K562 (cell line): ENCODE results near the gene NT5DC2. TPM values are rescaled to one million over a fixed set of nuclear protein-coding genes. Genes with fewer than 3 reads are reported as not detected.

Source experiments
- ATAC-seq: fragments of 200-7000 bp; cut with Tn5 transposase; 3 replicates; pipeline ENCODE4 v1.9.1; 2020; ENCODE audit warnings: moderate library complexity
- BruUV-seq: library from RNA; stranded (reverse); fragments of 400-500 nt; replicated peaks from 2 replicates; lab custom pipeline; 2021; lab: Mats Ljungman, UMichigan
- CTCF ChIA-PET: fragments of 300-600 bp; formaldehyde crosslinking; extraction: SDS; loops from one replicate; lab custom pipeline; 2021; ENCODE audit warnings: low intra/inter-chr PET ratio; lab: Yijun Ruan, JAX
- POLR2A ChIA-PET: fragments of 300-600, 350-650 bp; sonication (Branson Sonifier 250); formaldehyde crosslinking; extraction: SDS; loops from one replicate; lab custom pipeline; 2021; ENCODE audit warnings: antibody characterized with exemption, inconsistent platforms; lab: Yijun Ruan, JAX
- DNase-seq, 4 experiments: peaks; one replicate each; pipeline versions ENCODE4 v3.0.0 to v3.0.0-alpha.2; 2011 to 2018; ENCODE audit warnings: low spot score in 3 of 4, mixed read lengths in 3 of 4; ENCODE audit errors: extremely low read depth in 1 of 4
- FAIRE-seq: peaks from 2 replicates; lab custom pipeline; 2011; peaks lifted over from hg19 to GRCh38; lab: Jason Lieb, UNC
- H2AFZ ChIP-seq: 2 replicates; pipeline ENCODE4 v1.6.0; 2011; ENCODE audit warnings: low read depth, low read length, control low read depth, inconsistent platforms
- H3K27ac ChIP-seq: fragments of 200-600 bp; 3 replicates; pipeline ENCODE4 v1.8.0; 2011; ENCODE audit warnings: low read depth, mild to moderate bottlenecking, control low read depth, inconsistent platforms, low read length, moderate library complexity, mixed read lengths; ENCODE audit errors: extremely low read depth
- H3K27me3 ChIP-seq, 2 experiments: fragments of 300-600 bp in 1 of 2; 2 replicates in 1 of 2; 3 replicates in 1 of 2; pipeline versions ENCODE4 v1.6.0 to v1.8.0; 2011; ENCODE audit warnings: inconsistent platforms in 2 of 2, low read length in 2 of 2, mild to moderate bottlenecking in 1 of 2, mixed read lengths in 1 of 2, moderate library complexity in 1 of 2; ENCODE audit not compliant: control insufficient read depth in 2 of 2, insufficient read depth in 2 of 2
- H3K36me3 ChIP-seq: fragments of 300-600 bp; 3 replicates; pipeline ENCODE4 v1.8.0; 2011; ENCODE audit warnings: mild to moderate bottlenecking, low read length, inconsistent platforms; ENCODE audit not compliant: control insufficient read depth, insufficient read depth
- H3K4me1 ChIP-seq, 2 experiments: fragments of 200-600 bp in 1 of 2; replicated peaks in 1 of 2; 2 replicates in 1 of 2; 3 replicates in 1 of 2; pipeline versions ENCODE4 v1.5.1 to v1.8.0; 2011; ENCODE audit warnings: inconsistent platforms in 2 of 2, low read length in 2 of 2, mild to moderate bottlenecking in 1 of 2, mixed read lengths in 1 of 2, moderate library complexity in 1 of 2; ENCODE audit not compliant: control insufficient read depth in 2 of 2, insufficient read depth in 2 of 2
- H3K4me2 ChIP-seq: 2 replicates; pipeline ENCODE4 v1.6.1; 2011; ENCODE audit warnings: low read length, control low read depth, inconsistent platforms, mixed read lengths; ENCODE audit not compliant: insufficient read depth
- H3K4me3 ChIP-seq: fragments of 200-600 bp; sonication (generic), shearing (Covaris generic); 2 replicates; pipeline ENCODE4 v1.5.1; 2016; ENCODE audit warnings: control low read depth, inconsistent platforms
- H3K79me2 ChIP-seq: fragments of 200-600 bp; 3 replicates; pipeline ENCODE4 v1.8.0; 2011; ENCODE audit warnings: low read length, inconsistent platforms; ENCODE audit not compliant: control insufficient read depth, insufficient read depth
- H3K9ac ChIP-seq, 2 experiments: 2 replicates each; pipeline versions ENCODE4 v1.6.0 to v1.6.1; 2011; ENCODE audit warnings: low read depth in 2 of 2, low read length in 2 of 2, control low read depth in 1 of 2, inconsistent platforms in 1 of 2, mild to moderate bottlenecking in 1 of 2, mixed read lengths in 1 of 2; ENCODE audit not compliant: insufficient read depth in 1 of 2
- H3K9me1 ChIP-seq: one replicate; pipeline ENCODE4 v1.6.0; 2011; ENCODE audit warnings: inconsistent platforms, mild to moderate bottlenecking, low read length, moderate library complexity; ENCODE audit not compliant: control insufficient read depth, insufficient read depth
- H3K9me3 ChIP-seq: replicated peaks from 2 replicates; pipeline ENCODE4 v1.5.1; 2011; ENCODE audit warnings: low read depth, low read length, inconsistent platforms; ENCODE audit not compliant: control insufficient read depth, insufficient read depth
- H4K20me1 ChIP-seq: replicated peaks from 2 replicates; pipeline ENCODE4 v1.6.1; 2011; ENCODE audit warnings: low read length, inconsistent platforms, mixed read lengths; ENCODE audit not compliant: control insufficient read depth, insufficient read depth
- SIN3A ChIP-seq, 2 experiments: fragments of 150-350 bp in 1 of 2; IDR thresholded peaks; 2 replicates each; pipeline ENCODE4 v1.6.1; 2011 to 2016; ENCODE audit warnings: borderline replicate concordance in 2 of 2, low read depth in 2 of 2, low read length in 2 of 2, mild to moderate bottlenecking in 2 of 2, moderate library complexity in 2 of 2; ENCODE audit not compliant: control insufficient read depth in 1 of 2
- ZBTB33 ChIP-seq: sonication (generic); formaldehyde crosslinking; IDR thresholded peaks from 2 replicates; pipeline ENCODE4 v1.8.1; 2023; ENCODE audit warnings: mild to moderate bottlenecking, missing genetic modification reagents
- WGBS: fragments of 100-300 bp; shearing (Covaris generic); methylation state at CpG from one replicate; pipeline ENCODE4 v1.1.6; 2016; ENCODE audit warnings: low coverage, mixed read lengths; ENCODE audit not compliant: insufficient coverage; ENCODE audit errors: missing lambda C conversion rate; 5-methylcytosine and 5-hydroxymethylcytosine counted together
- in situ Hi-C: fragments of 300-500 bp; cut with MboI; formaldehyde crosslinking; loops from 4 replicates; pipeline ENCODE4 v1.15.0; 2018; ENCODE audit warnings: inconsistent platforms, mixed read lengths
- intact Hi-C: fragments of 100-400 bp; cut with micrococcal nuclease; formaldehyde crosslinking; loops from 2 replicates; pipeline ENCODE4 v1.14.2; 2022
- polyA plus RNA-seq, 8 experiments: library from polyadenylated mRNA; depleted of rRNA in 4 of 8; stranded (reverse) in 5 of 8; unstranded in 3 of 8; fragments of >200 nt; fragmentation: Nextera tagmentation in 2 of 8; fragmentation: Illumina TruSeq in 1 of 8; extraction: Ambion mirVana in 2 of 8; extraction: Trizol in 1 of 8; gene quantifications; 2 replicates each; pipeline versions ENCODE4 v1.2.1 to v1.2.3, GENCODE V29; 2011 to 2014; ENCODE audit warnings: inconsistent platforms in 1 of 8, missing spikeins in 1 of 8
- total RNA-seq, 7 experiments: library from RNA; depleted of rRNA in 6 of 7; stranded (reverse); fragments of >200 nt in 6 of 7; fragmentation: Illumina TruSeq in 2 of 7; extraction: Trizol in 2 of 7; gene quantifications; 2 replicates each; pipeline versions ENCODE4 v1.2.1 to v1.2.3, GENCODE V29; 2011 to 2021; ENCODE audit warnings: low replicate concordance in 1 of 7

Gene NT5DC2
- total and polyA plus RNA-seq, 9 of the 15 experiments (the other 6 are each of a cell fraction or from before 2014, with no cell fraction given): 25.6 to 168 (median 122) TPM

DNA sequence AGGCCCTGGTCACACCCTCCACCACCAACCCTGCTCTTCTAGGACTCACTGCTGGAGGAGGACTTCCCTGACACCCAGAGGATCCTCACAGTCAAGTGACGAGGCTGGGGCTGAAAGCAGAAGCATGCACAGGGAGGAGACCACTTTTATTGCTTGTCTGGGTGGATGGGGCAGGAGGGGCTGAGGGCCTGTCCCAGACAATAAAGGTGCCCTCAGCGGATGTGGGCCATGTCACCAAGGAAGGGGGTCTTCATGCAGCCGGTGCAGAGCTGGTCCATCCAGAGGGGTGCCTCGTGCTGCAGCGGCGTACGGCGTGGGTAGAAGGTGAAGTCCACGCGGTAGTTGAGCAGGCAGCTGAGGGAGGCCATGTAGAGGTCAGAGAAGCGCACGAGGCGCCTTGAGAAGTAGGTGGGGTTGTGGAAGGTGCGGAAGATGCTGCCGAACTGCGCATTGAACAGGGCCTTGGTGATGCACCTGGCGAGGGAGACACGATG lies 9.4 kb downstream of the NT5DC2 start:
- H3K36me3 ChIP-seq: peaks cover 56% of the 10 kb centered on the region; the same call in 2 of the 3 replicates
- H3K9me1 ChIP-seq: no peaks in the 10 kb centered on the region
- no peak overlapping the region for H2AFZ ChIP-seq
- no peaks in the 10 kb centered on the region; the same call in 1 of the 2 replicates for H4K20me1 ChIP-seq
- in situ Hi-C loops: no loop called here
- intact Hi-C loops: no loop called here
- H3K27me3 ChIP-seq: no peaks in the 10 kb centered on the region
- BruUV-seq: TSS peak; percentile 67
- peaks cover 2 to 53% of the 10 kb centered on the region in 2 experiments; a peak in 3 of 5 replicates for H3K4me1 ChIP-seq
- FAIRE-seq: no peak
- peaks cover 4% of the 10 kb centered on the region; the same call in 1 of the 3 replicates for H3K79me2 ChIP-seq
- H3K9ac ChIP-seq: no peak overlapping the region; a peak in 1 of 4 replicates
- no peak for ATAC-seq
- POLR2A ChIA-PET: interaction anchor here (0.6 to 1.0 kb wide), 2 partner anchors 19 to 42 kb away, joined by 3 read pairs; no protein-coding TSS in a partner anchor
- no peak overlapping the region for H3K4me2 ChIP-seq
- no peak overlapping the region for H3K27ac ChIP-seq
- H3K9me3 ChIP-seq: no peaks in the 10 kb centered on the region
- H3K4me3 ChIP-seq: no peak overlapping the region
- TF ChIP-seq SIN3A (IDR thresholded peaks at IDR 0.05; ENCODE audit: borderline replicate concordance in 2 of 2, control insufficient read depth in 1 of 2, low read depth in 2 of 2, low read length in 2 of 2): no peak
- peak; percentile 75 for TF ChIP-seq ZBTB33 (CRISPR knock-in tag)
- TF ChIP-seq, all 486 proteins: peak for 1
- DNase-seq: no peak
- WGBS: 83% methylated on average over 10 of the region's 18 CpGs
- CTCF ChIA-PET: no interaction called here
